ENCODE data around the gene CLDN19. TPM values are rescaled to one million over a fixed set of nuclear protein-coding genes. Genes with fewer than 3 reads are reported as not detected.

CLDN19 gene
- not detected for total RNA-seq
- polyA plus RNA-seq = under 1 TPM in 1 of 2 donors, not detected in 1; 0.04 TPM

GRCh38 chr1:42739753-42740700 lies at the start of gene CLDN19:
Gene CLDN19, minus strand, starts transcription at chr1:42740236. Its CDS starts 173 bp downstream, at chr1:42740063.
- FAIRE-seq = no peak

GRCh38 chr1:42788021-42788420 lies 48.0 kb upstream of the CLDN19 start:
- Histone ChIP-seq H3K4me3 (no peak overlapping the region), H3K9me3 (no peaks in the 10 kb centered on the region), H3K27me3 (no peaks in the 10 kb centered on the region), H3K4me1 (no peaks in the 10 kb centered on the region), H3K27ac (no peak overlapping the region), H3K36me3 (no peaks in the 10 kb centered on the region)
- FAIRE-seq = no peak
- intact Hi-C loops (cut with DNase I) = loop anchor here in 1 of 3 donors (10.0 kb wide), 1 partner anchor 97 kb away; no protein-coding TSS in a partner anchor
- DNase-seq = no peak
- WGBS, 2 donors = 92 to 93% methylated on average over 1 of the region's 1 CpG
- no peak for TF ChIP-seq CTCF (IDR thresholded peaks at IDR 0.05)
- ATAC-seq = no peak

More at GRCh38 chr1:42739753-42740700, at the start of gene CLDN19:
- Histone ChIP-seq H3K4me3 (no peak within 1 kb of the TSS), H3K27me3 (no peaks in the 10 kb centered on the region), H3K36me3 (no peaks in the 10 kb centered on the region), H3K4me1 (no peaks in the 10 kb centered on the region), H3K9me3 (no peaks in the 10 kb centered on the region), H3K27ac (no peak within 1 kb of the TSS)
- WGBS, 2 donors = 71 to 78% methylated on average over 27 of the region's 27 CpGs
- no peak for DNase-seq
- ATAC-seq = no peak
- TF ChIP-seq CTCF (IDR thresholded peaks at IDR 0.05) = no peak
- intact Hi-C loops (cut with DNase I) = loop anchor here in 1 of 3 donors (10.0 kb wide), 2 partner anchors 155 to 385 kb away; no protein-coding TSS in a partner anchor

- no peak for TF ChIP-seq CTCF (IDR thresholded peaks at IDR 0.05)
- DNase-seq (no peak), ATAC-seq (no peak), FAIRE-seq (no peak)
- Histone ChIP-seq H3K9me3 (no peaks in the 10 kb centered on the region), H3K36me3 (no peaks in the 10 kb centered on the region), H3K4me3 (no peak overlapping the region), H3K4me1 (no peaks in the 10 kb centered on the region), H3K27me3 (no peaks in the 10 kb centered on the region), H3K27ac (no peak overlapping the region)
- WGBS, 2 donors = 89 to 94% methylated on average over 5 of the region's 5 CpGs
- intact Hi-C loops (cut with DNase I) = loop anchor here in 1 of 3 donors (10.0 kb wide), 1 partner anchor 99 kb away; no protein-coding TSS in a partner anchor
Observed at GRCh38 chr1:42786097-42786496, 46.1 kb upstream of the CLDN19 start.

- ATAC-seq = peak; percentile 24 to 62 (median 54)
- WGBS, 2 donors = 13 to 16% methylated on average over 42 to 54 of the region's 54 CpGs
- H3K36me3 ChIP-seq = no peaks in the 10 kb centered on the region
- H3K4me3 ChIP-seq = peak within 1 kb of the TSS in 2 of 4 donors; percentile 13 to 42
- no peaks in the 10 kb centered on the region for H3K4me1 ChIP-seq
- peak in 2 of 6 donors; percentile 63 to 65 for DNase-seq
- no peak for FAIRE-seq
- intact Hi-C loops (cut with DNase I) = loop anchor here in 1 of 3 donors (10.0 kb wide), 1 partner anchor 100 kb away; no protein-coding TSS in a partner anchor
- TF ChIP-seq CTCF (IDR thresholded peaks at IDR 0.05) = no peak
- H3K27ac ChIP-seq = no peak within 1 kb of the TSS
- no peaks in the 10 kb centered on the region for H3K9me3 ChIP-seq
- no peaks in the 10 kb centered on the region for H3K27me3 ChIP-seq
Observed at GRCh38 chr1:42784946-42785693, 45.1 kb upstream of the CLDN19 start, which contains the start of gene TMEM269. Gene TMEM269, plus strand, starts transcription at chr1:42784991. Its CDS starts 4,903 bp downstream, at chr1:42789894.

Data from pancreas (tissue), 10 donors.